Mesodermal cell (in vitro differentiated cells): ENCODE results near the gene GDF15.

Experiments used
- H3K27ac ChIP-seq: 2 replicates; pipeline ENCODE4 v1.7.0; 2013; ENCODE audit warnings: mild to moderate bottlenecking, low read depth, low read length, moderate library complexity; ENCODE audit not compliant: severe bottlenecking
- H3K36me3 ChIP-seq: 2 replicates; pipeline ENCODE4 v1.7.1; 2013; ENCODE audit warnings: mild to moderate bottlenecking, low read length, moderate library complexity; ENCODE audit not compliant: control insufficient read depth, insufficient read depth
- H3K4me1 ChIP-seq: one replicate; pipeline ENCODE4 v1.7.1; 2013; ENCODE audit warnings: mild to moderate bottlenecking, low read length; ENCODE audit not compliant: insufficient read depth, control insufficient read depth, poor library complexity, severe bottlenecking
- H3K4me3 ChIP-seq: 2 replicates; pipeline ENCODE4 v1.7.0; 2013; ENCODE audit warnings: low read length, control low read depth, mild to moderate bottlenecking; ENCODE audit not compliant: insufficient read depth, poor library complexity, severe bottlenecking; ENCODE audit errors: extremely low read depth
- H3K9me3 ChIP-seq: 2 replicates; pipeline ENCODE4 v1.7.1; 2013; ENCODE audit warnings: mild to moderate bottlenecking, low read length, moderate library complexity; ENCODE audit not compliant: control insufficient read depth
- WGBS, 2 experiments: methylation state at CpG; one replicate each; pipeline ENCODE4 v1.1.5; 2013; ENCODE audit warnings: missing lambda C conversion rate in 2 of 2; ENCODE audit not compliant: insufficient coverage in 2 of 2; 5-methylcytosine and 5-hydroxymethylcytosine counted together

The GDF15 gene

DNA sequence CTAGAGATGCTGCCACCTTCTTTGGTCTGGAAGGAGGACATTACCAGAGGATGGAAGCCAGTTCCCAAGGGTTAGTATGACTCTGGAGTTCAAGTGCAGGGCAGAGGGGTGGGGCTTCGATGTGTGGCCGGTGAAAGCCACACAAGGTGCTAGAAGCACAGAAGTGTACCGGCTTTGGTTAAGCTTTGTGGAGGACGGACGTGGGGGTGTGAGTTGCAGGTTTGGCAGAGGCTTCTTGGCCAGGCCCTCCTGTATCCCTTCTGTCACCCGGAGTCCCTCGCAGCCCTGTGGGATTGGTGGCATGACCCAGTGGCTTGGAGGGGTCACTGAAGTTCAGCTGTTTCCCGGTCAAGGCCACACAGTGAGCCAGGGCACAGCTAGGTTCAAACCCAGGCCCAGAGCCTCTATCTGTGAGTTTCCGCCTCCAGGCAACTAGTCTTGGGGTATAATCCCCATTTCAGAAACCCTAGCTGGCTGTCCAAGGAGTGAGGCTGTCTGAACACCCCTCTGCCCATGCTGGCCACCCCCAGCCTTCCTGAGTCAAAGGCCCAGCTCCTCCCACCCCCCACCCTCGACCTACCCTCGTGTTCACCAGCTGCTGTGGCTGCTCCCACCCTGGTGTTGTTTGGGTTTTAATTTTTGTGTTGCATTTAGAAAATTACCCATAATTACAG is 28.7 kb downstream of the GDF15 start:
- Histone ChIP-seq H3K9me3 (no peaks in the 10 kb centered on the region), H3K27ac (no peak overlapping the region), H3K4me3 (no peak overlapping the region), H3K36me3 (no peaks in the 10 kb centered on the region), H3K4me1 (peaks cover 23% of the 10 kb centered on the region)
- 66 to 71% methylated on average over 9 of the region's 11 CpGs for WGBS, 2 experiments

DNA sequence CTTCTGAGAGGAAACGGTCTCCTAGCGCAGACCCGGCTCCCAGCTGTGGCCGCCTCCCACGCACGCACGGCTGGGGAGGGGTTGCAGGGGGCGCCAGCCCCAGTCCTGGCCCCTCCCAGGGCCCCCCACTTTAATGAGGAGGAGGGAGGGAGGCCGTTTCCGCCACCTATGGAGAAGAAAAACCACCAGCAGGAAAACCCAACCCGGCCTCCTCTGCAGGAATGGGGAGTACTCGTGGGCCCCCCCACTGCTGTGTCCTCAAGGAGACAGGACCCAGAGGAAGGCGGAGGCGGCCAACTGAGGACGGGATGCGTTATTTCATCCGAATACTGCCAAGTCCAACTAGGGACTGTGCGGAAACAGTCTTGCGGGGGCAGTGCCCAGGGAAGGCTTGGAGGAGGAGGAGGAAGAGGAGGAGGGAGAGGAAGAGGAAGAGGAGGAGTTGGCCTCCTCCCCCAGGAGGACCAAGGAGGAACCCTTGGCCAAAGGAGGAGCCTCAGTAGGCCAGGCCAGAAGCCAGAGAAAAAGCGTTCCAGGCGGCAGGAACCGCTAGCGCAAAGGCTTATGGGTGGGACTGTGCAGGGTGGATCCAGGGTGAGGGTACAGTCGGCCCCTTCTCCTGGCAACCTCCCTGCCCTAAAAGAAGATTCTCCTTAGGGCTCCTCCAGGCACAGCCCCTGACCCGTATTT is 29.4 kb downstream of the GDF15 start:
- no peaks in the 10 kb centered on the region for H3K36me3 ChIP-seq
- H3K4me1 ChIP-seq = peaks cover 23% of the 10 kb centered on the region
- no peaks in the 10 kb centered on the region for H3K9me3 ChIP-seq
- no peak overlapping the region for H3K27ac ChIP-seq
- 70 to 82% methylated on average over 17 to 22 of the region's 25 CpGs for WGBS, 2 experiments
- H3K4me3 ChIP-seq = no peak overlapping the region

DNA sequence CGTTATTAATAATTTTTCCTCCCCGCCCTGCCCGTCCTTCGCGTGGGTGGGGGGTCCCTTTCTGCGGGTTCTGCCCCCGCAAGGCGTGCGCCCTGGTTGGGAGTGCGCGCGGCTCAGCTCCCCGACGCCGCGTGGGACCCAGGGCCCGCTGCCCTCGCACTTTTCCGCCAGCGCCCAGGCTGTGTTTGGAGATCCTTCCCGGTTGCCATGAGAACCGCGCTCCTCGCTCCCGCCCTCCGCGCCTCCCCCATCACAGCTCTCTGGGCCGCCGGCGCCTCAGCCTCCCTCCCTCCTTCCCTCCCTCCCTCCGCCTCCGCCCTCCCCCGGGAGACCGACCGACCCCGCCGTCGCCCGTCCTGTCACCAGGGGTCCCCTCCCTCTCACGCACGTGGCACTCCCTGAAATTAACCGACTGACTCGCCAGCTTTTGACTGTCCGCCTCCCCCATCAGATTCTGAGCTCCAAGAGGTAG is 30.9 kb downstream of the GDF15 start:
- H3K27ac ChIP-seq = peak overlapping the region; percentile 100
- H3K9me3 ChIP-seq = no peaks in the 10 kb centered on the region
- 0 to 1% methylated on average over 25 to 35 of the region's 44 CpGs for WGBS, 2 experiments
- H3K36me3 ChIP-seq = no peaks in the 10 kb centered on the region
- peak overlapping the region; percentile 36 for H3K4me3 ChIP-seq
- H3K4me1 ChIP-seq = peaks cover 26% of the 10 kb centered on the region

DNA sequence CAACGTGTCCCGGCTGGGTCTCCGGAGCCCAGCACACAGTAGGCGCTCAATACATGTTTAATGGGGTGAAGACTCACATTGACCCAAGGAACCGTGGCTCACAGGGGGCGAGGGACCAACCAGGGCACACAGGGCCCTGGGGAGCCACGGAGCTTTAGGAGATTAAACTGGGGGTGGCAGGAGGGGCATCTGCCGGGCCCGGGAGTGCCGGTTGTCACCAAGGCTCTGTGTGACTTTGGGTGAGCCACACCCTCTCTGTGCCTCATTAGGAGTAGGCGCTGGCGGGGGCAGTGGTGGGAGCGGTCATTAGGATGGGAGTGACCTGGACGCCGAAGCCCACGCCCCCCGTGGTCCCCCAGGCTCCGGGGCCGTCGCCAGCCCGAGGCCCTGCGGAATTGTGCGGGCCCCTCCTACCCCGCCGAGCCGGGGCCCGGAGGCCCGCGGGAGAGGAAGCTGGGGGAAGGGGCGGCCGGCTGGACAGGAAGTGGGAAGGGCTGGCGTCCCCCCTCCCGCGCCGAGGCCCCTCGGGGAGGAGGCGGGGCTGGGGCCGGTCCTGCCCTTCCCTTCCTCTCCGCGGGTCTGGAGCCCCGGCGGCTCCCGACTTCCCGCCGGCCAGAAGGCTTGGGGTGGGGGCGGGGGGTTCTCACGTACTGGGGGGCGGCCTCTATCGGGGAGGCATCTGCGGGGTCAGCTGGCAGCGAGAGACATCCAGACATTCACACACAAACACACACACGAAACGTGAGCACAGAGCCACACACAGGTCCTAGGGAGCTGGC is 31.5 kb downstream of the GDF15 start:
- peaks cover 26% of the 10 kb centered on the region for H3K4me1 ChIP-seq
- WGBS, 2 experiments = 1 to 4% methylated on average over 12 to 37 of the region's 53 CpGs

DNA sequence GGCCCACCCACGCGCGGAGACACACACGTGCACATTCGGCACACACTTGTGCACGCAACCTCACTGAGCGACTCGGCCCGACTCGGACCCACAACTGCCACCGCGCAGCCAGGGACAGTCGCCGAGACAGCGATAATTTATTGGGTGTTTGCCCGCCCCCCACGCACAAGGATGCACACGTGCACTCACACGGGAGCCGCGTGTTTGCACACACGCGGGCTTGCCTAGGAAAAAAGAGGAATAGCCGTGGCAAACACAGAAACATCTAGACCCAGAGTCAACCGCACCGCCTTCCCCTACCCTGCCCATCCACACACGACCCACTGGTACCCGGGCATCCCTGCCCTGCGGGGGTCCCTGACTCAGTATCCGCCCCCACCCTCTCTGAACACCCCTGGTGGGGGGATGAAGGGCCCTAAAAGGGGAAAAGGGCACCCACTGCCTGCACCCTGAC is 32.1 kb downstream of the GDF15 start:
- peak overlapping the region; percentile 36 for H3K4me3 ChIP-seq
- peak overlapping the region; percentile 100 for H3K27ac ChIP-seq
- H3K4me1 ChIP-seq = peaks cover 26% of the 10 kb centered on the region
- WGBS, 2 experiments = 14 to 32% methylated on average over 17 to 23 of the region's 30 CpGs
- no peaks in the 10 kb centered on the region for H3K9me3 ChIP-seq
- peaks cover 3% of the 10 kb centered on the region for H3K36me3 ChIP-seq

More for the DNA sequence above, 31.5 kb downstream of the GDF15 start:
- H3K27ac ChIP-seq = peak overlapping the region; percentile 100
- H3K36me3 ChIP-seq = no peaks in the 10 kb centered on the region
- H3K4me3 ChIP-seq = peak overlapping the region; percentile 36
- no peaks in the 10 kb centered on the region for H3K9me3 ChIP-seq

DNA sequence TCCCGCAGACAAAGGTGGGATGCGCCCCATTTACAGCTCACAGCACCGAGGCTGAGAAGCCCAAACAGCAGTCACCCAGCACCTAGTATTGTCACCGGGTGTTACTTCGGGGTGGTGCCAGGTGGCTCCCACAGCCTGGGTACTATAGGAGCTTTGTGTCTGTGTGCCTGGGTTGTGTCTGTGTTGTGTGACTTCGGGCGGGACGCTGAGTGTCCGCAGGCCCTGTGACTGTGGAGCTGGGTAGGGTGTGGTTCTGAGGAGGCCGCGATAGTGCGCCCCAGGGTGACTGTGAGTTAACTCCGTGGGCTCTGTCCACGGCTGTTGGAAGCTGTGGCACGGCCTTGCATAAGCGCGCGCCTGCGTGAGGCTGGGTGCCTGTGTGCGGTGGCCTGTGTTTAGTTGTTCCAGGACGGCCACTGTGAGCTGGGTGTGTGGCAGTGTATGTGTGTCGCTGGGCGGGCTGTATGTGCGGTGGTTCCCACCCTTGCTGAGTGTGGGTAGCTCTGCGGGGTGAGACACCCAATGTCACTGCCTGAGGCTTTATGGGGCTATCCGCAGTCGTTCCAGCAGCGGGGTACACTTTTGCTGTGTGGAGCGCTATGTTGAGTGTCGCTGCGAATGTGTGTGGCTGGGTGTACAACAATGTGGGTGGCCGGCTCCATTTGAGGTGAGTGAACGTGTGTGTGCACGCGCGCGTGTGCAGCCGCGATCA is 32.7 kb downstream of the GDF15 start:
- H3K36me3 ChIP-seq = peaks cover 5% of the 10 kb centered on the region
- peaks cover 32% of the 10 kb centered on the region for H3K4me1 ChIP-seq
- peak overlapping the region; percentile 66 for H3K4me3 ChIP-seq
- H3K9me3 ChIP-seq = no peaks in the 10 kb centered on the region
- H3K27ac ChIP-seq = peak overlapping the region; percentile 62
- WGBS, 2 experiments = 44 to 54% methylated on average over 22 to 33 of the region's 39 CpGs

DNA sequence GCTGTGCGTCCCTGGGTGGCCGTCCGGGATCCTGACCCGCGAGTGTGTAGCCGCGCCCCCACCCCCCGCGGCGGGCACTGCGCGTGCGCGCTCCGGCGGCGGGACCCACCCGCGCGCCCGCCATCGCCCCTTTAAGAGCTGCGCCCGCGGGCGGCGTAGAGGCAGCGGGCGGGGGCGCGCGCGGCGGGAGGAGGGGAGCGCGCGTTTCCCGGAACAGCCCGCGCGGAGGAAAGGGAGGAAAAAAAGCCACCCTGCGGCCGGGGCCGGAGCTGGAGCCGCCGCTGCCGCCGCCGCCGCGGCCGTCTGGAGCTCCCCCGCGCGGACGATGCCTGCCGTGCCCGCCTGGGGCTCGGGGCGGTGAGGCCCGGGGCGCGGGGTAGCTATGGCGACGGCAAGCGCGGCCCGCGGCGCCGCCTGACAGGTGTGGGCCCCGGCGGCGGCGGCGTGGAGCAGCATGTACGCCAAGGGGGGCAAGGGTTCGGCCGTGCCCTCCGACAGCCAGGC is 33.3 kb downstream of the GDF15 start, which contains the start of gene SSBP4:
TSS of gene SSBP4 (plus strand) at position 204 of the 504 bp plus-strand sequence. CDS start at position 455, 251 bp downstream.
- H3K4me3 ChIP-seq = peak within 1 kb of the TSS; percentile 66
- 0% methylated on average over 55 to 63 of the region's 80 CpGs for WGBS, 2 experiments
- H3K9me3 ChIP-seq = no peaks in the 10 kb centered on the region
- peaks cover 5% of the 10 kb centered on the region for H3K36me3 ChIP-seq
- H3K27ac ChIP-seq = peak within 1 kb of the TSS; percentile 62
- H3K4me1 ChIP-seq = peaks cover 33% of the 10 kb centered on the region

DNA sequence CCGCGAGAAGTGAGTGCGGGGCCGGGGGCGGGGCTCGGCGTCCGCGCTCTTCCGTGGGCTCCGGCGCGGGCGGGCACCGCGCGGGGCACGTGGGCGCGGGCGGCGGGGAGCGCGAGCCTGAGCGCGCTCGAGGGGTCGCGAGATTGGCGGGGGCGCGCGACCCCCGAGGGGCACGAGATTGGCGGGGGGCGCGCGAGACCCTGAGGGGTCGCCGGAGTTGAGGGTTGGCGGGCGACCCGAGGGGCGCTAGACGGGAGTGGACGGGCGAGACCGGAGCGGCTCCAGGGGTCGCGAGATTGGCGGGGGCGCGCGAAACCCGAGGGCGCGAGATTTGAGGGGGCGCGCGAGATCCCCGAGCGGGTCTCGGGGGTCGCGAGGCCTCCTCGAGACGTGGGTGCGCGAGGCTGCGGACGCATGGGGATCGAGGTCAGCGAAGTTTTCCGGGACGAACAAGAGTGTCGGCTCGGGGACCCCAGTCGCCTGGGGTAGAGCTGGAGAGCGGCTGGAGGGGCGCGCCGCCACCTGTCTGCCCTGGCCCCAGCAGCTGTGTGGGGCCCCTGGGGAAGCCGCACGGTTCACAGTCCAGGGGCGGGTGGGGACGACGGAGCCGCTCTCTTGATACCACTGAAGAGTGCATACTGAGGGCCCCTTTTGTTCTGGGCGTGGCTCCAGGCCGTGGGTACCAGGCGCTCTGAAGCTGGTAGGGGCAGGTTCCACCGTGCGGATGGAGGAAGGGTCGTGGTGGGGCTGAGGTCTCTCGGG is 33.9 kb downstream of the GDF15 start:
- Histone ChIP-seq H3K36me3 (peaks cover 5% of the 10 kb centered on the region), H3K27ac (no peak overlapping the region), H3K4me1 (peaks cover 33% of the 10 kb centered on the region), H3K9me3 (no peaks in the 10 kb centered on the region), H3K4me3 (peak overlapping the region; percentile 66)
- 4 to 5% methylated on average over 68 to 81 of the region's 97 CpGs for WGBS, 2 experiments

DNA sequence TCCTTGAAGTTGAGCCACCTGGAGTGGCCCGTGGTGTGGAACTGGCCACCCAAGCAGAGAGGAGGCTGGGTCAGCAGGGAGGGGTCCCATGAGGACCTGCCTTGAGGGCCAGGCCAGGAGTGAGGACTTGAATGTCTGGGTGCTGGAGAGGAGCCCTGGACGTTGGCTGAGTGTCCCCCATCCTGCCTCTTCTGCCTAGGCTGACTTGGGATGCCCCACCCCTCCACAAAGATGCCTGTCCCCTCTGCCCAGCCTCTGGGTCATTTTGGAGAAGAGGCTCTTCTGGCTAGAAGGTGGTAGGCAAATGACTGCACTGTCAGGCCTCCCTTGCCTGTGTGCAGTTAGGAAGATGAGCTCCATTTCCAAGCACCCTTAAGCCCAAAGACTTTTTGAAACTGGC is 35.0 kb downstream of the GDF15 start:
- 76 to 78% methylated on average over 1 to 2 of the region's 2 CpGs for WGBS, 2 experiments
- Histone ChIP-seq H3K4me3 (peak overlapping the region; percentile 66), H3K36me3 (peaks cover 5% of the 10 kb centered on the region), H3K9me3 (no peaks in the 10 kb centered on the region), H3K4me1 (peaks cover 35% of the 10 kb centered on the region), H3K27ac (no peak overlapping the region)
